ENCODE results near the gene MPIG6B. TPM values are rescaled to one million over a fixed set of nuclear protein-coding genes. Genes with fewer than 3 reads are reported as not detected.
A peak's percentile ranks its signal among the peaks of the same experiment; 100 is the strongest.

The MPIG6B gene
- total and polyA plus RNA-seq, 4 donors: 0.08 to 10.7 (median 0.24) TPM

DNA sequence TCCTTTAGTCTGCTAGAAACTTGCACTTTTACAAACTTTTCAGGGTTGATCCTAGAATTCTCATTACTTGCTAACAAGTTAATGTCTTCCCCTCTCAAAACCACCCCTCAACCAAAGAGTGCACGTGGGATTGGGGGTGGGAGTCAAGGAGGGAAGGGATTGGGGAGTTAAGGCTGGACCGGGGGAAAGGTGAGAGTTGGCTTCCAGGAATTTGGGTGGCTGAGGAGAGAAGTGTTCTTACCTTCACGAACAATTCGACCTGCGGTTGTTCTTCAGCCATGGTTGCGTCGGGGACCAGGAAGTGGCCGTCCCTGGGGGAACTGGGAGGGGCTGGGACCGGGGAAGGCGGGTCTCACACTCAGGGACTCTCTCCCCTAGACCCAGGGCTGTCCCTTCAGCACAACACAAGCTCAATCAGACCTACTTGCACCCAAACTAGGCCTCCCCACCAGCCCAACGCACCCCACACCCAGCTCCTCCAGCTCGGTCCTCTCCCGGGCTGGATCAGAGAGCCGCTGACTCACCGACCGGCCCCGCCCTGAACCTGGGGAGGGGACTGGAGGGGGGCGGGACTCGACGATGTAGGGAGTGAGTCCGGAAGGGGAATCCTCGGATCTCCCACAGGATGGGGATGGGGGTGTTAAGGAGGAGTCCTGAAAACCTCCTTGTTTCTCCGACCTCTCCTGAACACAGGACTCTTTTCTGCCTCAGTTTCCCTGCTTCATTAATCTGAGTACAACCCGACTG is 13.0 kb downstream of the MPIG6B start, which contains the start of gene CLIC1 (continued):
- TF ChIP-seq HNF4A (conservative IDR thresholded peaks at IDR 0.05): peak; percentile 6
- TF ChIP-seq, protein P1, sequence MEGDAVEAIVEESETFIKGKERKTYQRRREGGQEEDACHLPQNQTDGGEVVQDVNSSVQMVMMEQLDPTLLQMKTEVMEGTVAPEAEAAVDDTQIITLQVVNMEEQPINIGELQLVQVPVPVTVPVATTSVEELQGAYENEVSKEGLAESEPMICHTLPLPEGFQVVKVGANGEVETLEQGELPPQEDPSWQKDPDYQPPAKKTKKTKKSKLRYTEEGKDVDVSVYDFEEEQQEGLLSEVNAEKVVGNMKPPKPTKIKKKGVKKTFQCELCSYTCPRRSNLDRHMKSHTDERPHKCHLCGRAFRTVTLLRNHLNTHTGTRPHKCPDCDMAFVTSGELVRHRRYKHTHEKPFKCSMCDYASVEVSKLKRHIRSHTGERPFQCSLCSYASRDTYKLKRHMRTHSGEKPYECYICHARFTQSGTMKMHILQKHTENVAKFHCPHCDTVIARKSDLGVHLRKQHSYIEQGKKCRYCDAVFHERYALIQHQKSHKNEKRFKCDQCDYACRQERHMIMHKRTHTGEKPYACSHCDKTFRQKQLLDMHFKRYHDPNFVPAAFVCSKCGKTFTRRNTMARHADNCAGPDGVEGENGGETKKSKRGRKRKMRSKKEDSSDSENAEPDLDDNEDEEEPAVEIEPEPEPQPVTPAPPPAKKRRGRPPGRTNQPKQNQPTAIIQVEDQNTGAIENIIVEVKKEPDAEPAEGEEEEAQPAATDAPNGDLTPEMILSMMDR (IDR thresholded peaks at IDR 0.05; ENCODE audit: low read depth, low read length, missing input control): no peak

DNA sequence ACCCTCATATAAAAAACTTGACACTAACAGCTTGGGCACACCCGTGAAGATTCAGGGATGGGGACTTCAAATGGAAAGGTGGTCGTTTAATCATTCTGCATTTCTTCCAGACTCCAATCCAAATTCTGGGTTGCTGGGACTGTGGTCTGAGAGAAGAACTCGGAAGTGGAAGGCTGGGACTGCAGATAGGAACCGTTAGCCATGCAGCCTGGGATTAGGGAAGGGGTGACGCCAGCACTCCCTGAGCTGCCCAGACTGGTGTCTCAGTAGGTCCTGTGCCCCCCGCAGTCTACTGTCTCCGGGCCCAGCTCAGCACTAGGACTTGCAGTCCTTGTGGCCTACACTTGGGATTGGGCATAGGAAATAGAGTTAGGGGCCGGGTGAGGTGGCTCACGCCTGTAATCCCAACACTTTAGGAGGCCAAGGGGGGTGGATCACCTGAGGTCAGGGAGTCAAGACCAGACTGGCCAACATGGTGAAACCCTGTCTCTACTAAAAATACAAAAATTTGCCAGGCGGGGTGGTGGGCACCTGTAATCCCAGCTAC is 13.7 kb downstream of the MPIG6B start:
- Histone ChIP-seq H3K4me1 (ENCODE audit: control insufficient read depth in 4 of 4, insufficient read depth in 4 of 4, low read length in 3 of 4) (peaks cover 22 to 63% (median 47%) of the 10 kb centered on the region in 4 donors), H3K36me3 (ENCODE audit: control insufficient read depth in 4 of 4, insufficient read depth in 3 of 4, low read depth in 1 of 4, low read length in 3 of 4) (peaks cover 4 to 17% (median 16%) of the 10 kb centered on the region in 4 donors), H3K4me3 (ENCODE audit: low read depth in 1 of 3, low read length in 3 of 3) (peak overlapping the region; percentile 53 to 84 (median 80)), H3K9me3 (ENCODE audit: control insufficient read depth in 4 of 4, low read length in 3 of 4) (no peaks in the 10 kb centered on the region), H3K9ac (ENCODE audit: low read depth in 1 of 2, low read length in 2 of 2) (peak overlapping the region in 1 of 2 donors; percentile 98), H3K27me3 (ENCODE audit: control insufficient read depth in 4 of 4, insufficient read depth in 4 of 4, low read length in 3 of 4) (no peaks in the 10 kb centered on the region), H3K27ac (ENCODE audit: low read depth in 1 of 2, low read length in 2 of 2) (peak overlapping the region; percentile 90 to 96)
- 51% methylated on average over 10 of the region's 10 CpGs for WGBS
- TF ChIP-seq SP1 (IDR thresholded peaks at IDR 0.05) (no peak), FOXA2 (IDR thresholded peaks at IDR 0.05) (no peak), TAF1 (conservative IDR thresholded peaks at IDR 0.05) (no peak), FOXA1 (IDR thresholded peaks at IDR 0.05) (no peak), HNF4G (IDR thresholded peaks at IDR 0.05) (no peak), YY1 (IDR thresholded peaks at IDR 0.05) (no peak), EGR1 (IDR thresholded peaks at IDR 0.05; ENCODE audit: low read depth in 2 of 2) (no peak), GABPA (IDR thresholded peaks at IDR 0.05 in 1 of 2, conservative IDR thresholded peaks at IDR 0.05 in 1 of 2) (no peak), RAD21 (IDR thresholded peaks at IDR 0.05) (no peak), NR2F2 (IDR thresholded peaks at IDR 0.05) (no peak), HNF4A (conservative IDR thresholded peaks at IDR 0.05) (no peak)
- TF ChIP-seq, protein P1 (IDR thresholded peaks at IDR 0.05; ENCODE audit: low read depth, low read length, missing input control): no peak
- TF ChIP-seq, protein P2, sequence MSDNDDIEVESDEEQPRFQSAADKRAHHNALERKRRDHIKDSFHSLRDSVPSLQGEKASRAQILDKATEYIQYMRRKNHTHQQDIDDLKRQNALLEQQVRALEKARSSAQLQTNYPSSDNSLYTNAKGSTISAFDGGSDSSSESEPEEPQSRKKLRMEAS (IDR thresholded peaks at IDR 0.05): no peak
- TF ChIP-seq, protein P3, sequence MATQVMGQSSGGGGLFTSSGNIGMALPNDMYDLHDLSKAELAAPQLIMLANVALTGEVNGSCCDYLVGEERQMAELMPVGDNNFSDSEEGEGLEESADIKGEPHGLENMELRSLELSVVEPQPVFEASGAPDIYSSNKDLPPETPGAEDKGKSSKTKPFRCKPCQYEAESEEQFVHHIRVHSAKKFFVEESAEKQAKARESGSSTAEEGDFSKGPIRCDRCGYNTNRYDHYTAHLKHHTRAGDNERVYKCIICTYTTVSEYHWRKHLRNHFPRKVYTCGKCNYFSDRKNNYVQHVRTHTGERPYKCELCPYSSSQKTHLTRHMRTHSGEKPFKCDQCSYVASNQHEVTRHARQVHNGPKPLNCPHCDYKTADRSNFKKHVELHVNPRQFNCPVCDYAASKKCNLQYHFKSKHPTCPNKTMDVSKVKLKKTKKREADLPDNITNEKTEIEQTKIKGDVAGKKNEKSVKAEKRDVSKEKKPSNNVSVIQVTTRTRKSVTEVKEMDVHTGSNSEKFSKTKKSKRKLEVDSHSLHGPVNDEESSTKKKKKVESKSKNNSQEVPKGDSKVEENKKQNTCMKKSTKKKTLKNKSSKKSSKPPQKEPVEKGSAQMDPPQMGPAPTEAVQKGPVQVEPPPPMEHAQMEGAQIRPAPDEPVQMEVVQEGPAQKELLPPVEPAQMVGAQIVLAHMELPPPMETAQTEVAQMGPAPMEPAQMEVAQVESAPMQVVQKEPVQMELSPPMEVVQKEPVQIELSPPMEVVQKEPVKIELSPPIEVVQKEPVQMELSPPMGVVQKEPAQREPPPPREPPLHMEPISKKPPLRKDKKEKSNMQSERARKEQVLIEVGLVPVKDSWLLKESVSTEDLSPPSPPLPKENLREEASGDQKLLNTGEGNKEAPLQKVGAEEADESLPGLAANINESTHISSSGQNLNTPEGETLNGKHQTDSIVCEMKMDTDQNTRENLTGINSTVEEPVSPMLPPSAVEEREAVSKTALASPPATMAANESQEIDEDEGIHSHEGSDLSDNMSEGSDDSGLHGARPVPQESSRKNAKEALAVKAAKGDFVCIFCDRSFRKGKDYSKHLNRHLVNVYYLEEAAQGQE (IDR thresholded peaks at IDR 0.05): no peak
- TF ChIP-seq, protein P4, sequence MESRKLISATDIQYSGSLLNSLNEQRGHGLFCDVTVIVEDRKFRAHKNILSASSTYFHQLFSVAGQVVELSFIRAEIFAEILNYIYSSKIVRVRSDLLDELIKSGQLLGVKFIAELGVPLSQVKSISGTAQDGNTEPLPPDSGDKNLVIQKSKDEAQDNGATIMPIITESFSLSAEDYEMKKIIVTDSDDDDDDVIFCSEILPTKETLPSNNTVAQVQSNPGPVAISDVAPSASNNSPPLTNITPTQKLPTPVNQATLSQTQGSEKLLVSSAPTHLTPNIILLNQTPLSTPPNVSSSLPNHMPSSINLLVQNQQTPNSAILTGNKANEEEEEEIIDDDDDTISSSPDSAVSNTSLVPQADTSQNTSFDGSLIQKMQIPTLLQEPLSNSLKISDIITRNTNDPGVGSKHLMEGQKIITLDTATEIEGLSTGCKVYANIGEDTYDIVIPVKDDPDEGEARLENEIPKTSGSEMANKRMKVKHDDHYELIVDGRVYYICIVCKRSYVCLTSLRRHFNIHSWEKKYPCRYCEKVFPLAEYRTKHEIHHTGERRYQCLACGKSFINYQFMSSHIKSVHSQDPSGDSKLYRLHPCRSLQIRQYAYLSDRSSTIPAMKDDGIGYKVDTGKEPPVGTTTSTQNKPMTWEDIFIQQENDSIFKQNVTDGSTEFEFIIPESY (IDR thresholded peaks at IDR 0.05): no peak
- DNase-seq (ENCODE audit: low spot score): no peak
